Pancreas (tissue), 10 donors: ENCODE measurements around the gene SPCS1. TPM values are rescaled to one million over a fixed set of nuclear protein-coding genes. Genes with fewer than 3 reads are reported as not detected.

ENCODE experiments used
- ATAC-seq, 4 donors: fragments of 200-7000 bp; cut with Tn5 transposase; one replicate each; pipeline versions ENCODE4 v1.8.0 to v1.9.1; 2020; ENCODE audit warnings: mild to moderate bottlenecking in 4 of 4, moderate library complexity in 4 of 4
- DNase-seq, 6 donors: peaks; one replicate each; pipeline ENCODE4 v3.0.0-alpha.2; 2020
- FAIRE-seq: peaks from 2 replicates; lab custom pipeline; 2012; peaks lifted over from hg19 to GRCh38; lab: Jason Lieb, UNC
- H3K27ac ChIP-seq, 4 donors: fragments of 200-600 bp; sonication (generic); 1 replicate in 3 of 4; 2 replicates in 1 of 4; pipeline versions ENCODE4 v1.5.0 to v1.8.0; 2020
- H3K27me3 ChIP-seq, 4 donors: fragments of 200-600 bp; one replicate each; pipeline ENCODE4 v1.8.0; 2021
- H3K36me3 ChIP-seq, 3 donors: fragments of 200-600 bp; sonication (generic) in 1 of 3; one replicate each; pipeline versions ENCODE4 v1.5.0 to v1.8.0; 2020 to 2021
- H3K4me1 ChIP-seq, 3 donors: fragments of 200-600 bp; one replicate each; pipeline ENCODE4 v1.8.0; 2021
- H3K4me3 ChIP-seq, 4 donors: fragments of 200-600 bp; sonication (generic) in 2 of 4; one replicate each; pipeline versions ENCODE4 v1.5.0 to v1.8.0; 2020 to 2021
- H3K9me3 ChIP-seq, 4 donors: fragments of 200-600 bp; one replicate each; pipeline ENCODE4 v1.8.0; 2021
- WGBS, 2 donors: extraction: QIAGEN DNeasy Blood & Tissue Kit; methylation state at CpG; one replicate each; pipeline ENCODE4 v1.1.7; 2013; 5-methylcytosine and 5-hydroxymethylcytosine counted together
- intact Hi-C, 3 donors: fragments of 100-400 bp; cut with DNase I; formaldehyde crosslinking; loops; one replicate each; pipeline versions ENCODE4 v1.11.1 to v1.14.2; 2022
- polyA plus RNA-seq, 2 donors: library from polyadenylated mRNA; stranded (reverse); fragments of 200-250 nt; gene quantifications; one replicate each; pipeline ENCODE4 v1.2.3, GENCODE V29; 2013
- total RNA-seq, 6 donors: library from RNA; stranded (reverse); fragmentation: NEBNext Ultra II Directional in 4 of 6; extraction: Animal tissue kit (Norgen Biotek cat#: 25700) in 4 of 6; gene quantifications; one replicate each; pipeline versions ENCODE4 v1.2.1 to v1.2.4, GENCODE V29; 2021 to 2023
- TF ChIP-seq, protein P1 (sequence below), 4 donors: fragments of 200-600 bp; sonication (generic) in 3 of 4; IDR thresholded peaks; one replicate each; pipeline versions ENCODE4 v1.5.0 to v1.8.0; 2021; ENCODE audit warnings: antibody characterized with exemption in 4 of 4
- donor health status: healthy with polysubstance abuse.
- donor health status: DM: no; HTN: no; CAD: no; lungs with moderate emphysema.
- donor health status: DM: no; HTN: no; CAD: no.
- donor health status: control.
- donor health status: control.
- donor health status: Bipolar disorder and iron deficiency.
- donor health status: DM: yes; HTN: yes; CAD: no.
- donor health status: DM: no; HTN: no; CAD: no.
- donor health status: DM: no; HTN: no; CAD: no.
- donor health status: DM: yes; HTN: yes; CAD: no.

The SPCS1 gene
- total and polyA plus RNA-seq, 8 donors: 52.4 to 121 (median 58.7) TPM

DNA sequence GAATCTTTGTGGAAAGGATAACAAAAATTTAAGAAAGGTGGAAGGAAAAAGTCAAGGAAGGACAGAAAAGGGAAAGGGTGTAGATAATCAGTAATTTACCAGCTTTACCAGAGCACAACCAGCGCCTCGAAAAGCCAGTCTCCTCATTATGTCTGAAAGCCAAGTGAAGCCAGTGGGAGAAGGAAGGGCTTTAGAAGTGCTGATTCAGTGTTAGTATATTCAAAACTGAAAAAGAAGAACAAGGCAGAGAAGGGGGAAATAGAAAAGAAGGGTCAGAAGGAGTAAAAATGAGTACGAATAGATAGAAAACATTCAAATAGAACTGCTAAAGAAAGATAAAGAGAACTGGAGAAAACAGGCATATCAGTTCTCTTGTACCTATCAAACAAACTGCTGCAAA lies 24.3 kb upstream of the SPCS1 start:
- H3K27me3 ChIP-seq: no peaks in the 10 kb centered on the region
- H3K4me3 ChIP-seq: no peak overlapping the region
- no peaks in the 10 kb centered on the region for H3K9me3 ChIP-seq
- H3K36me3 ChIP-seq: peaks cover 0 to 19% (median 7%) of the 10 kb centered on the region in 3 donors
- FAIRE-seq (no peak), ATAC-seq (no peak), DNase-seq (no peak)
- 34 to 51% methylated on average over 3 of the region's 3 CpGs for WGBS, 2 donors
- peaks cover 18 to 39% (median 23%) of the 10 kb centered on the region in 3 donors for H3K4me1 ChIP-seq
- TF ChIP-seq, protein P1, sequence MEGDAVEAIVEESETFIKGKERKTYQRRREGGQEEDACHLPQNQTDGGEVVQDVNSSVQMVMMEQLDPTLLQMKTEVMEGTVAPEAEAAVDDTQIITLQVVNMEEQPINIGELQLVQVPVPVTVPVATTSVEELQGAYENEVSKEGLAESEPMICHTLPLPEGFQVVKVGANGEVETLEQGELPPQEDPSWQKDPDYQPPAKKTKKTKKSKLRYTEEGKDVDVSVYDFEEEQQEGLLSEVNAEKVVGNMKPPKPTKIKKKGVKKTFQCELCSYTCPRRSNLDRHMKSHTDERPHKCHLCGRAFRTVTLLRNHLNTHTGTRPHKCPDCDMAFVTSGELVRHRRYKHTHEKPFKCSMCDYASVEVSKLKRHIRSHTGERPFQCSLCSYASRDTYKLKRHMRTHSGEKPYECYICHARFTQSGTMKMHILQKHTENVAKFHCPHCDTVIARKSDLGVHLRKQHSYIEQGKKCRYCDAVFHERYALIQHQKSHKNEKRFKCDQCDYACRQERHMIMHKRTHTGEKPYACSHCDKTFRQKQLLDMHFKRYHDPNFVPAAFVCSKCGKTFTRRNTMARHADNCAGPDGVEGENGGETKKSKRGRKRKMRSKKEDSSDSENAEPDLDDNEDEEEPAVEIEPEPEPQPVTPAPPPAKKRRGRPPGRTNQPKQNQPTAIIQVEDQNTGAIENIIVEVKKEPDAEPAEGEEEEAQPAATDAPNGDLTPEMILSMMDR (IDR thresholded peaks at IDR 0.05): no peak
- intact Hi-C loops: no loop called here
- peak overlapping the region in 2 of 4 donors; percentile 43 to 44 for H3K27ac ChIP-seq

DNA sequence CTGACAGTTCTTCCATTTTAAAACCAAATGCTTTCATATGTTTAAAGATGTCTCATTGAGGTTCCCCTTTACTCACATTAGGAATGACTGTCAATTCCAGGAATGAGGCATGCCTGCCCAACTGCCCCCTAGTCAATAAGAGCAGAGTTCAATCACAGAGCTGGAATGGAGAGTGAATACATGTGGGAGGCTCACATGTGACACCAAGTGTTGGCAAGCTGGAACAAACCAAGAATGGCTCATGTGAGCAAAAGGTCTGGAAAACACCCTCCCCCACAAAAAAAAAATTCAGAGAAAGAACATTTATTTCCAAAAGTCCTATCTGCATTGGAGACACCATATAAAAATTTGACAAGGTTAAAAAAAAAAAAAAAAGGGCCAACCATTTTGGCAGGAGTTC lies 23.9 kb upstream of the SPCS1 start:
- H3K27ac ChIP-seq: peak overlapping the region in 2 of 4 donors; percentile 43 to 44
- DNase-seq (peak in 2 of 6 donors; percentile 17 to 39), ATAC-seq (peak in 3 of 4 donors; percentile 23 to 34 (median 24)), FAIRE-seq (no peak)
- peaks cover 0 to 14% (median 7%) of the 10 kb centered on the region in 3 donors for H3K36me3 ChIP-seq
- intact Hi-C loops: no loop called here
- H3K4me3 ChIP-seq: no peak overlapping the region
- H3K9me3 ChIP-seq: no peaks in the 10 kb centered on the region
- H3K4me1 ChIP-seq: peaks cover 18 to 42% (median 26%) of the 10 kb centered on the region in 3 donors
- TF ChIP-seq, protein P1 (IDR thresholded peaks at IDR 0.05): no peak
- no peaks in the 10 kb centered on the region for H3K27me3 ChIP-seq

DNA sequence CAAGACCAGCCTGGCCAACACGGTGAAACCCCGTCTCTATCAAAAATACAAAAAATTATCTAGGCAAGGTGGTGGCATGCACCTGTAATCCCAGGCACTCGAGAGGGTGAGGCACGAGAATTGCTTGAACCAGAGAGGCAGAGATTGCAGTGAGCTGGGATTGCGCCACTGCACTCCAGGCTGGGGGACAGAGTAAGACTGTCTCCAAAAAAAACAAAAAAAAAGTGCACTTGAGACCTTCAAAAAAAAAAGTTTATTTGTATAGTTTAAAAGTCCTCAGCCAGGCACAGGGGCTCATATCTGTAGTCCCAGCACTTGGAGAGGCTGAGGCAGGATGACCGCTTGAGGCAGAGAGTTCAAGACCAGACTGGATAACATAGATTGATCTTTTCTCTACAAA lies 22.3 kb upstream of the SPCS1 start:
- TF ChIP-seq, protein P1 (IDR thresholded peaks at IDR 0.05): no peak
- Histone ChIP-seq H3K27ac (no peak overlapping the region), H3K36me3 (peaks cover 4 to 12% (median 9%) of the 10 kb centered on the region in 3 donors), H3K4me3 (no peak overlapping the region), H3K4me1 (peaks cover 32 to 57% (median 39%) of the 10 kb centered on the region in 3 donors), H3K27me3 (no peaks in the 10 kb centered on the region), H3K9me3 (no peaks in the 10 kb centered on the region)
- FAIRE-seq (no peak), ATAC-seq (no peak), DNase-seq (no peak)
- intact Hi-C loops: no loop called here
- WGBS, 2 donors: 53 to 61% methylated on average over 6 of the region's 6 CpGs

DNA sequence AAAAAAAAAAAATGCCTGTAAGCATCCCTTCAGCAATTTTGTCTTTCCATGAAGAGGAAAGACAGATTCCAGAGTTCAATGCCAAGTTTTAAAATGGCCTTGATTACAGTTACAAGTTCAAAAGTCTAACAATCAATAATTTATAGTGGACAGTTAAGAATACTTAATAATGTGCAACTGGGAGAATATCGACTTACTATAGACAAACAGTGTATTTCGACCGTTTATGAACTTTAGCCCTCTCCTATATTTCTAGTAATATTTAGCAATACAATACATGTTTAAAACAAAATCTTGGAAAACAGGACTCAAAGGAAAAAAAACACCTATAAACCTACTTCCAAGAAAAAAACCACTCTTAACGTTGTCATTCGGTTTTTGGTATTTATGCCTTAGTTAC lies 21.7 kb upstream of the SPCS1 start:
- no peaks in the 10 kb centered on the region for H3K9me3 ChIP-seq
- intact Hi-C loops: no loop called here
- no peaks in the 10 kb centered on the region for H3K27me3 ChIP-seq
- H3K36me3 ChIP-seq: peaks cover 4 to 18% (median 15%) of the 10 kb centered on the region in 3 donors
- DNase-seq (no peak), ATAC-seq (no peak), FAIRE-seq (no peak)
- H3K27ac ChIP-seq: no peak overlapping the region
- peaks cover 32 to 58% (median 37%) of the 10 kb centered on the region in 3 donors for H3K4me1 ChIP-seq
- TF ChIP-seq, protein P1 (IDR thresholded peaks at IDR 0.05): no peak
- peak overlapping the region in 1 of 4 donors; percentile 88 for H3K4me3 ChIP-seq
- WGBS, 2 donors: 11 to 12% methylated on average over 5 of the region's 5 CpGs

DNA sequence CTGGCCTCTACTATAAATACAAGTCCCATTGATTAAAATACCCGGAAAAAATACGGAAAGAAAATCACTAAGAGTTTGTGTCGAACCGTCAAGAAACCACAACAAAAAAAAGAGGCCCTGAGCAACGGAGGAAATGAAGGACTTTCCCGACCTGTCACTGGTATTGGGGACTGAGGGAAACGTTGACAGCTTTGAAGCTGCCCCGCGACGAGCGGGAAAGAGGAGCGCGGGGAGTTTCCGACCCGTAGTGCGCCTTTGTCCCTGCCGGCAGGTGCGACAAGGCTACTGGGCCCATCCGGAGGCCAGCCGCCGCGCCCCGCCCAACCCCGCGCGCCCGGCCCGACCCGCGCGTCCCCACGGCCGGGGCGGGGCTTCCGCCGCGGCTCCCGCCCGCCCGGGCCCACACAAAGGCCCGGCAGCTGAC lies 20.6 kb upstream of the SPCS1 start:
- TF ChIP-seq, protein P1 (IDR thresholded peaks at IDR 0.05): no peak
- Histone ChIP-seq H3K4me1 (peaks cover 28 to 47% (median 32%) of the 10 kb centered on the region in 3 donors), H3K36me3 (peaks cover 4 to 27% (median 26%) of the 10 kb centered on the region in 3 donors), H3K27me3 (no peaks in the 10 kb centered on the region), H3K27ac (peak overlapping the region; percentile 79 to 97 (median 92)), H3K4me3 (peak overlapping the region; percentile 42 to 88 (median 76)), H3K9me3 (no peaks in the 10 kb centered on the region)
- FAIRE-seq (no peak), ATAC-seq (peak; percentile 81 to 88 (median 84)), DNase-seq (peak; percentile 80 to 91 (median 84))
- intact Hi-C loops: no loop called here
- 0% methylated on average over 30 to 41 of the region's 41 CpGs for WGBS, 2 donors
